HEK293 (cell line): Measurements from ENCODE around the gene RGS7.

ENCODE experiments used
- BCL11A ChIP-seq: fragments of 450-650 bp; formaldehyde crosslinking; IDR thresholded peaks from 2 replicates; pipeline ENCODE4 v1.5.1; 2016; ENCODE audit warnings: low read depth, missing biosample characterization, missing genetic modification characterization
- EGR2 ChIP-seq: fragments of 450-650 bp; formaldehyde crosslinking; IDR thresholded peaks from 2 replicates; pipeline ENCODE4 v1.5.1; 2016; ENCODE audit warnings: low read depth, missing biosample characterization, missing genetic modification characterization
- GFI1B ChIP-seq: fragments of 450-650 bp; formaldehyde crosslinking; IDR thresholded peaks from 2 replicates; pipeline ENCODE4 v1.5.1; 2016; ENCODE audit warnings: missing biosample characterization, missing genetic modification characterization
- KLF1 ChIP-seq: fragments of 450-650 bp; formaldehyde crosslinking; IDR thresholded peaks from 2 replicates; pipeline ENCODE4 v1.5.1; 2016; ENCODE audit warnings: missing biosample characterization, missing genetic modification characterization
- KLF10 ChIP-seq: fragments of 450-650 bp; IDR thresholded peaks from 2 replicates; pipeline ENCODE4 v1.5.1; 2018; ENCODE audit warnings: missing biosample characterization, mild to moderate bottlenecking, missing genetic modification characterization
- PRDM6 ChIP-seq: fragments of 450-650 bp; formaldehyde crosslinking; IDR thresholded peaks from 2 replicates; pipeline ENCODE4 v1.5.1; 2017; ENCODE audit warnings: missing biosample characterization, missing genetic modification characterization
- ZFHX2 ChIP-seq: fragments of 450-650 bp; formaldehyde crosslinking; conservative IDR thresholded peaks from 2 replicates; pipeline ENCODE4 v1.5.1; 2016; ENCODE audit warnings: missing biosample characterization, missing genetic modification characterization
- ZIC2 ChIP-seq: fragments of 450-650 bp; formaldehyde crosslinking; IDR thresholded peaks from 2 replicates; pipeline ENCODE4 v1.5.1; 2016; ENCODE audit warnings: missing biosample characterization, missing genetic modification characterization
- ZNF292 ChIP-seq: fragments of 450-650 bp; formaldehyde crosslinking; IDR thresholded peaks from 2 replicates; pipeline ENCODE4 v1.5.1; 2016; ENCODE audit warnings: low read depth, missing biosample characterization, missing genetic modification characterization, borderline replicate concordance
- ZNF335 ChIP-seq: fragments of 450-650 bp; formaldehyde crosslinking; conservative IDR thresholded peaks from 2 replicates; pipeline ENCODE4 v1.5.1; 2016; ENCODE audit warnings: missing biosample characterization, missing genetic modification characterization
- ZNF391 ChIP-seq: fragments of 450-650 bp; formaldehyde crosslinking; IDR thresholded peaks from 2 replicates; pipeline ENCODE4 v1.5.1; 2016; ENCODE audit warnings: low read depth, missing biosample characterization, missing genetic modification characterization, borderline replicate concordance
- ZNF518A ChIP-seq: fragments of 450-650 bp; formaldehyde crosslinking; conservative IDR thresholded peaks from 2 replicates; pipeline ENCODE4 v1.5.1; 2016; ENCODE audit warnings: low read depth, missing biosample characterization, missing genetic modification characterization
- ZNF600 ChIP-seq: fragments of 450-650 bp; formaldehyde crosslinking; IDR thresholded peaks from 2 replicates; pipeline ENCODE4 v1.5.1; 2016; ENCODE audit warnings: missing biosample characterization, missing genetic modification characterization
- ZNF629 ChIP-seq: fragments of 450-650 bp; formaldehyde crosslinking; IDR thresholded peaks from 2 replicates; pipeline ENCODE4 v1.5.1; 2017; ENCODE audit warnings: missing biosample characterization, missing genetic modification characterization
- ZNF660 ChIP-seq: fragments of 450-650 bp; IDR thresholded peaks from 2 replicates; pipeline ENCODE4 v1.5.1; 2018; ENCODE audit warnings: missing biosample characterization, mild to moderate bottlenecking, missing genetic modification characterization
- TF ChIP-seq, protein P1 (sequence below): fragments of 450-650 bp; formaldehyde crosslinking; IDR thresholded peaks from 2 replicates; pipeline ENCODE4 v1.5.1; 2016; ENCODE audit warnings: missing biosample characterization, missing genetic modification characterization
- TF ChIP-seq, protein P2 (sequence below): fragments of 450-650 bp; formaldehyde crosslinking; IDR thresholded peaks from 2 replicates; pipeline ENCODE4 v1.5.1; 2016; ENCODE audit warnings: missing biosample characterization, missing genetic modification characterization
- TF ChIP-seq, protein P3 (sequence below): fragments of 450-650 bp; formaldehyde crosslinking; IDR thresholded peaks from 2 replicates; pipeline ENCODE4 v1.5.1; 2016; ENCODE audit warnings: missing biosample characterization, missing genetic modification characterization

RGS7 gene

GRCh38 chr1:241156231-241156965, 200.6 kb downstream of the RGS7 start (continued):
- TF ChIP-seq KLF10 (tag by site-specific recombination) (peak; percentile 91), ZNF292 (tag by site-specific recombination) (no peak), GFI1B (no peak), BCL11A (tag by site-specific recombination) (no peak), ZNF335 (tag by site-specific recombination) (0 out of 2 replicates have a peak, but pooled peaks have one; percentile 21), ZNF629 (peak; percentile 77), ZIC2 (no peak), ZFHX2 (no peak), ZNF518A (tag by site-specific recombination) (peak; percentile 53; the same call in 1 of the 2 replicates), KLF1 (tag by site-specific recombination) (peak; percentile 58; the same call in 1 of the 2 replicates), ZNF660 (tag by site-specific recombination) (peak; percentile 20; the same call in 1 of the 2 replicates), EGR2 (no peak), ZNF391 (no peak), ZNF600 (peak; percentile 44; the same call in 1 of the 2 replicates), PRDM6 (tag by site-specific recombination) (no peak)
- TF ChIP-seq, protein P1, sequence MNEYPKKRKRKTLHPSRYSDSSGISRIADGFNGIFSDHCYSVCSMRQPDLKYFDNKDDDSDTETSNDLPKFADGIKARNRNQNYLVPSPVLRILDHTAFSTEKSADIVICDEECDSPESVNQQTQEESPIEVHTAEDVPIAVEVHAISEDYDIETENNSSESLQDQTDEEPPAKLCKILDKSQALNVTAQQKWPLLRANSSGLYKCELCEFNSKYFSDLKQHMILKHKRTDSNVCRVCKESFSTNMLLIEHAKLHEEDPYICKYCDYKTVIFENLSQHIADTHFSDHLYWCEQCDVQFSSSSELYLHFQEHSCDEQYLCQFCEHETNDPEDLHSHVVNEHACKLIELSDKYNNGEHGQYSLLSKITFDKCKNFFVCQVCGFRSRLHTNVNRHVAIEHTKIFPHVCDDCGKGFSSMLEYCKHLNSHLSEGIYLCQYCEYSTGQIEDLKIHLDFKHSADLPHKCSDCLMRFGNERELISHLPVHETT (tag by site-specific recombination): no peak
- TF ChIP-seq, protein P2, sequence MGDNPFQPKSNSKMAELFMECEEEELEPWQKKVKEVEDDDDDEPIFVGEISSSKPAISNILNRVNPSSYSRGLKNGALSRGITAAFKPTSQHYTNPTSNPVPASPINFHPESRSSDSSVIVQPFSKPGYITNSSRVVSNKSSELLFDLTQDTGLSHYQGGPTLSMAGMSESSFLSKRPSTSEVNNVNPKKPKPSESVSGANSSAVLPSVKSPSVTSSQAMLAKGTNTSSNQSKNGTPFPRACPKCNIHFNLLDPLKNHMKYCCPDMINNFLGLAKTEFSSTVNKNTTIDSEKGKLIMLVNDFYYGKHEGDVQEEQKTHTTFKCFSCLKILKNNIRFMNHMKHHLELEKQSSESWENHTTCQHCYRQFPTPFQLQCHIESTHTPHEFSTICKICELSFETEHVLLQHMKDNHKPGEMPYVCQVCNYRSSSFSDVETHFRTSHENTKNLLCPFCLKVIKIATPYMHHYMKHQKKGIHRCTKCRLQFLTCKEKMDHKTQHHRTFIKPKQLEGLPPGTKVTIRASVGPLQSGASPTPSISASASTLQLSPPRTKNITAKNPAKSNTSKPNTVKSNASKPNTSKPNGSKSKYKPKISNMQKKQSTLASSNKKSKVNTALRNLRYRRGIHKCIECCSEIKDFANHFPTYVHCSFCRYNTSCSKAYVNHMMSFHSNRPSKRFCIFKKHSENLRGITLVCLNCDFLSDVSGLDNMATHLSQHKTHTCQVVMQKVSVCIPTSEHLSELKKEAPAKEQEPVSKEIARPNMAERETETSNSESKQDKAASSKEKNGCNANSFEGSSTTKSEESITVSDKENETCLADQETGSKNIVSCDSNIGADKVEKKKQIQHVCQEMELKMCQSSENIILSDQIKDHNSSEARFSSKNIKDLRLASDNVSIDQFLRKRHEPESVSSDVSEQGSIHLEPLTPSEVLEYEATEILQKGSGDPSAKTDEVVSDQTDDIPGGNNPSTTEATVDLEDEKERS: no peak
- TF ChIP-seq, protein P3, sequence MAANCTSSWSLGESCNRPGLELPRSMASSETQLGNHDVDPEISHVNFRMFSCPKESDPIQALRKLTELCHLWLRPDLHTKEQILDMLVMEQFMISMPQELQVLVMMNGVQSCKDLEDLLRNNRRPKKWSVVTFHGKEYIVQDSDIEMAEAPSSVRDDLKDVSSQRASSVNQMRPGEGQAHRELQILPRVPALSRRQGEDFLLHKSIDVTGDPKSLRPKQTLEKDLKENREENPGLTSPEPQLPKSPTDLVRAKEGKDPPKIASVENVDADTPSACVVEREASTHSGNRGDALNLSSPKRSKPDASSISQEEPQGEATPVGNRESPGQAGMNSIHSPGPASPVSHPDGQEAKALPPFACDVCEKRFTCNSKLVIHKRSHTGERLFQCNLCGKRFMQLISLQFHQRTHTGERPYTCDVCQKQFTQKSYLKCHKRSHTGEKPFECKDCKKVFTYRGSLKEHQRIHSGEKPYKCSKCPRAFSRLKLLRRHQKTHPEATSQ: no peak
